ENCODE results near the gene ARSA.
"Not testable (repeated sequence)": the region's sequence is repeated elsewhere in the genome, so short reads cannot be mapped to it uniquely, and the experiment has no call there.

ARSA gene

DNA sequence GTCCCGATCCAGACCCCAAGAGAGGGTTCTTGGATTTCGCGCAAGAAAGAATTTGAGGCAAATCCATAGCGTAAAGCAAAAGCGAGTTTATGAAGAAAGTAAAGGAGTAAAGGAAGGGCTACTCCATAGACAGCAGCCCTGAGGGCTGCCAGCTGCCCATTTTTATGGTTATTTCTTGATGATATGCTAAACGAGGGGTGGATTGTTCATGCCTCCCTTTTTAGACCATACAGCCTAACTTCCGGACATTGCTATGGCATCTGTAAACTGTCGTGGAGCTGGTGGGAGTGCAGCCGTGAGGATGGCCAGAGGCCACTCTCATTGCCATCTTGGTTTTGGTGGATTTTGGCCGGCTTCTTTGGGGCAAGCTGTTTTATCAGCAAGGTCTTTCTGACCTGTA is 25.3 kb upstream of the ARSA start:
- DNase-seq: no peak

DNA sequence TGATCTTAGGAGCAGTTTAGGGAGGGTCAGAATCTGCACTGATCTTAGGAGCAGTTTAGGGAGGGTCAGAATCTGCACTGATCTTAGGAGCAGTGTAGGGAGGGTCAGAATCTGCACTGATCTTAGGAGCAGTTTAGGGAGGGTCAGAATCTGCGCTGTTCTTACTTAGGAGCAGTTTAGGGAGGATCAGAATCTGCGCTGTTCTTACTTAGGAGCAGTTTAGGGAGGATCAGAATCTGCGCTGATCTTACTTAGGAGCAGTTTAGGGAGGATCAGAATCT is 15.8 kb upstream of the ARSA start:
- not testable (repeated sequence) for DNase-seq

DNA sequence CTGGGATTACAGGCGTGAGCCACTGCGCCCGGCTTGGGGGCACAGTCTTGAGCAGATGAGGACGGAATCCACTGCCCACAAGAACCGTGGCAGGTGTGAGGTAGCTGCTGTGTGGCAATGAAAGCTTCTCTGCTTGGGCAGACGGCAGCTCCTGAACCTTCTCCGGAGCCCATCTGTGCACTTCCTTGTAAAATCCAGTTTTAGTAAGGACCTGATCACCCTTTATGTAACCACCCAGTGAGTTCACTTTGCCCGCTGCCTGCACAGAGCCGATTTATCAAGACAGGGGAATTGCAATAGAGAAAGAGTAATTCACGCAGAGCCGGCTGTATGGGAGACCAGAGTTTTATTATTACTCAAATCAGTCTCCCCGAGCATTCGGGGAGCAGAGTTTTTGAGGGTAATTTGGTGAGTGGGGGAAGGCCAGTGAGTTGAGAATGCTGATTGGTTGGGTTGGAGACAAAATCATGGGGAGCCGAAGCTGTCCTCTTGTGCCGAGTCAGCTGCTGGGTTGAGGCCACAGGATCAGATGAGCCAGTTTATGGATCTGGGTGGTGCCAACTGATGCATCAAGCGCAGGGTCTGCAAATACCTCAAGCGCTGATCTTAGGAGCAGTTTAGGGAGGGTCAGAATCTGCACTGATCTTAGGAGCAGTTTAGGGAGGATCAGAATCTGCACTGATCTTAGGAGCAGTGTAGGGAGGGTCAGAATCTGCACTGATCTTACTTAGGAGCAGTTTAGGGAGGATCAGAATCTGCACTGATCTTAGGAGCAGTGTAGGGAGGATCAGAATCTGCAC is 15.3 kb upstream of the ARSA start:
- DNase-seq: not testable (repeated sequence)

DNA sequence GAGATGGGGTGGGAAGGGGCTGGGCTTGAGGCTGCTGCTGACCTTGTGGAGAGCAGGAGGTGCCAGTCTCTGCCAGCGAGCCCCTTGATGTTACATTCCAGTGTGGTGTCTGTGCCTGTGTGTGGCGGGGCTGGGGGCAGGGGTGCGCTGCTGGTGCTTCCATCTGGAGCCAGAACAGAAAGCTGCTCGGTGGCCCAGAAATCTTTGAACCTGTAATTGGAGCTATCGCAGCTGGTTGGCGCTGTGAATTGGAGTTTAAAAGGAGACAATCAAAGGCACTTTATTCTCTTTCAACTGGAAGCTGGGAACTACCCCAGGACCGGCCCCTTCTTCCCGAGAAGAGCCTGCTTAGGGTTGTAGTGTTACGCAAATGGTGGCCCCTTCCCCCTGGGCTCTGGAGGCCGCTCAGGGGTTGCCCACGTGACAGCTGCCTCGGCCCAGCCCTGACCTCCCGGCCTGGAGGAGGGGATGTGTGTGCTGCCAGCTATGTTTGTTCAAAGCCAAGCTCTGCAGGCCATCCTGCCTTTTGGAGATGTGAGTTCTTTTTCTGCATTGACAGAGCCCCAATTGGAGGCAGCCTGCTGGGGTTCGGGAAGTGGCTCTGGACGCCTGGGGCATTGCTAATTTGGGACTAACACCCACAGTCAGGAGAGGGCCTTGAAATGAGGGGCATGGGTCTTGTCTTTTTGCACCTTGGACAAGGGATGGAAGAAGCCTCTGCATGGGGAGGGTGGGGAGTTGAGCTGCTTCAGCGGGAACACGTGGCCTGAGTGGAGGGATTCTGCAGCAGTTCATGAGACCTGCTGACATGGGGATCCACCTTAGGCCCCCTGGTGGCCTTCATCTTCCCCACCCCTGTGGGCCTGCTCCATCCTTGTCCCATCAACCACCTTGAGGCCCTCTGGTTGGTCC is 14.0 kb upstream of the ARSA start:
- DNase-seq: no peak

DNA sequence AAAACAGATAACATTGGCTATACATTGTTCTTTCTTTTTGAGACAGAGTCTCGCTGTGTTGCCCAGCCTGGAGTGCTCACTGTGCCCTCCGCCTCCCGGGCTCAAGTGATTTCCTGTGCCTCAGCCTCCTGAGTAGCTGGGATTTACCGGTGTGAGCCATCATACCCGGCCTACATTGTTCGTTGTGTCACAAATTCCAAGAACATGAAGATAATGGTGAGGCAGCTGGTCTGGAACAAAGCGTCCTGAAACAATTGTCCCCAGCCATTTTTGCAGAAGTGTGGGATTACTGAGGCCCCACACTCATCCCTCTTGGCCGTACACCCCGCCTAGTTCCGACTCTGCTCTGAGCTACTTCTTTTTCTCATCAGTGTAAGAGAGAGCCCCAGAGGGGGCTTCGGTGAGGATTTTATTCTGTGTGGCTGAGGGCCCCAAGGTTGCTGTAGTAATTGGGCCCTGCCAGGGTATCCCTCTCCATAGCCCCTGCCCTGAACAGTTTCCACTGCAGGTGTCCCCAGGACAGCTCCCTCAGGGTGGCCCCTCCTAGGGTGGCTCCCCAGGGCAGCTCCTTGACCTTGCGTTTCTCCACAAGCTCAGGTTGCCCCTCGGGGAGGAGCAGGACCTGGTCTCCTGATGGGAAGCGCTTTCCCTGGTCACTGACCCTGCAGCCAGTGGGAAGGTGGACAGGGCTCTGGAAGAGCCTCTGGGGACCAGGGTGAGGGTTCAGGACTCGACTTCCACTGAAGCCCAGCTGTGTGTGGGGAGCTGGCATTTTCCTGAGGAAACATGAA is 13.1 kb upstream of the ARSA start:
- DNase-seq: no peak

DNA sequence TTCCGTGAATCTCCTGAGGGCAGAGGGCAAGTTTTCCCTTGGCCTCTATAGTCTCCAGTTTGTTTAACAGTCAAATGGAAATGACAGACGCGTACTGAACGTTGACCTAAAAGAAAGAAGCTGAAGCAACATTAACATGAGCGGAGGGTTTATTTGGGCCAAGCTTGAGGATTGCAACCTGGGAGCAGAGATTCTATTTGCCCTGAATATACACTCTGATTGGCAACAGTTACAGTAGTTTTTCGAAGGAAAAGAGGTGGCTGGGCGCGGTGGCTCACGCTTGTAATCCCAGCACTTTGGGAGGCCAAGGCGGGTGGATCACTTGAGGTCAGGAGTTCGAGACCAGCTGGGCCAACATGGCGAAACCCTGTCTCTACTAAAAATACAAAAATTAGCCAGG is 12.3 kb upstream of the ARSA start:
- not testable (repeated sequence) for DNase-seq

DNA sequence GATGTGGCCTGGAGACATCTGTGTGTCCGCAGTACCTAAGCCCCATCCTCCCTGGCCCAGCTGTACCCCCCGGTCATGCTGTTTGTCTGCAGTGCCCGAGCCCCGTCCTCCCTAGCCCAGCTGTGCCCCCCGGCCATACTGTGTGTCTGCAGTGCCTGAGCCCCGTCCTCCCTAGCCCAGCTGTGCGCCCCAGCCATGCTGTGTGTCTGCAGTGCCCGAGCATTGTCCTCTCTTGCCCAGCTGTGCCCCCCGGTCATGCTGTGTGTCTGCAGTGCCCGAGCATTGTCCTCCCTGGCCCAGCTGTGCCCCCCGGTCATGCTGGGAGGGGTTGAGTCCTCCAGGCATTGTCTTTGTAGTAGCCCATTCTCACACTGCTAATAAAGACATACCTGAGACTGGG is 7.6 kb upstream of the ARSA start:
- DNase-seq: no peak

DNA sequence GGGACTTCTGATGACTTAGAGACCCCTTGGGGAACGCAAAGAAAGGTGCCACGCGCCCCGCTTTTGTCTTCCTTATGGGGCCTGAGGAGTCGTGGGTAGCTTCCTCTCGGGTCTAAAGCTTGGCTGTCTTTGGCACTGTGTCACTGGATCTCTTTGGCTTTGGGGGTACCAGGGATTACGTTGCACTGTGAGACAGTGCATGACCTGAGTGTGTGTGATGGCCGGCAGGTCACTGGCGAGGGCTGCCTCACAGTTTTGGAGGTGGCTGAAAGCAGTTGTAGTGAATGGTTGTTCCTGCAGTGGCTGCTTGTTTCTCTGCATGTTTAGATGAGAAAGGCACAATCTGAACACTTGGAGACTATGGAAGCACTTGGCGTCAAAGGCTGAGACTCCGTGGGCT is 5.8 kb upstream of the ARSA start:
- no peak for DNase-seq

DNA sequence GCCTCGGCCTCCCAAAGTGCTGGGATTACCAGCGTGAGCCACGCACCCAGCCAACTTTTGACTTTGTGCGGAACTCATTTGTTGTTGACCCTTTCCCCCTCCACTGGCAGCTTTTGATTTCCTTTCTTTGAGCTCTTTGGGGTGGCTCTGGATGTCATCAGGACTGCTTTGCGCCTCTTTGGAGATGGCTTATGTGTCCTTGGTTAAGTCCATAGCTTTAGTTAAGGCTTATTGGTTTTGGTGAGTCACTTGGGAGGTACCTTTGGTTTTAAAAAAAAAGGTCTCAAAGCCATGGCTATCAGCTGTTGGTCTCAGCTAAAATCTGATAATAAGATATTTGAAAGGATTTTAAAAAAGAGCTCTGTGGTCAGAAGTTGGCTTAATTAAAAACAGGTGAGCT is 5.1 kb upstream of the ARSA start:
- no peak for DNase-seq

DNA sequence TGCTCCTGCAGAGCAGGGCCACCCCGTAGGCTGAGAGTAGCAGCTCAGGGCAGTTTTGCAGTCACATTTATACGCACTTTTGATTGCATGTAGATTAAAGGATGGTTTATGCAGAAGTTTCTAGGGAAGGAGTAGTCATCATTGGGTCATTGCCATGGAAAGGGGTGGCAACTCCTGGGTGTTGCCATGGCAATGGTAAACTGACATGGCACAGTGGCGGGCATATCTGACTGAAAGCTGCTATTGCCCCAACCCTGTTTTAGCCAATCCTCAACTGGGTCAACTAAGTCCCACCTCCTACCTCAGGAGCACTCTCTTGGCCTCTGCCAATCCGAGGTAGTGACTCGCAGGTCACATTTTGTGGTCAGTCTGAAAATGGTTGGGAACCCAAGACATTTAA is 2.4 kb upstream of the ARSA start:
- DNase-seq: no peak

DNA sequence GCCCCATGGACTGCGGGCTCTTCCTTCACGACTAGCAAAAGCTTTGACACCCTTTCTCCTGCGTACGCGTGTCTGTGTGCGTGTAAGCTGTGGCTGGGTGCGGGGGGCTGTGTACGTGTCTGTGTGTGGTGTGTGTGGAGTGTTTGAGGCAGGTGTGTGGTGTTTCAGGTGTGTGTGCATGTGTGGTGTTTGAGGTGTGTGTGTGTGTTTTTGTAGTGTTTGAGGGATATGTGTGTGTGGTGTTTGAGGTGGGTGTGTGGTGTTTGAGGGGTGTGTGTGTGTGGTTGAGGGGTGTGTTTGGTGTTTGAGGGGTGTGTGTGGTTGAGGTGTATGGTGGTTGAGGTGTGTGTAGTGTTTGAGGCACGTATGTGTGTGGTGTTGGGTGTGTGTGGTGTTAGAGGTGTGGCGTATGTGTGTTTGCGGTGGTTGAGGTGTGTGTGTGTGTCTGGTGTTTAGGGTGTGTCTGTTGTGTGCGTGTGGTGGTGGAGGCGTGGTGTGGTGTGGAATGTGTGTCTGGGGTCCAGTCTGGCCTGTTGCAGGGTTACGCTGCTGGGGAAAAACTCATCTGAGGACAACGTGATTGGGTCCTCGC is 687 bp upstream of the ARSA start:
- no peak for DNase-seq

DNA sequence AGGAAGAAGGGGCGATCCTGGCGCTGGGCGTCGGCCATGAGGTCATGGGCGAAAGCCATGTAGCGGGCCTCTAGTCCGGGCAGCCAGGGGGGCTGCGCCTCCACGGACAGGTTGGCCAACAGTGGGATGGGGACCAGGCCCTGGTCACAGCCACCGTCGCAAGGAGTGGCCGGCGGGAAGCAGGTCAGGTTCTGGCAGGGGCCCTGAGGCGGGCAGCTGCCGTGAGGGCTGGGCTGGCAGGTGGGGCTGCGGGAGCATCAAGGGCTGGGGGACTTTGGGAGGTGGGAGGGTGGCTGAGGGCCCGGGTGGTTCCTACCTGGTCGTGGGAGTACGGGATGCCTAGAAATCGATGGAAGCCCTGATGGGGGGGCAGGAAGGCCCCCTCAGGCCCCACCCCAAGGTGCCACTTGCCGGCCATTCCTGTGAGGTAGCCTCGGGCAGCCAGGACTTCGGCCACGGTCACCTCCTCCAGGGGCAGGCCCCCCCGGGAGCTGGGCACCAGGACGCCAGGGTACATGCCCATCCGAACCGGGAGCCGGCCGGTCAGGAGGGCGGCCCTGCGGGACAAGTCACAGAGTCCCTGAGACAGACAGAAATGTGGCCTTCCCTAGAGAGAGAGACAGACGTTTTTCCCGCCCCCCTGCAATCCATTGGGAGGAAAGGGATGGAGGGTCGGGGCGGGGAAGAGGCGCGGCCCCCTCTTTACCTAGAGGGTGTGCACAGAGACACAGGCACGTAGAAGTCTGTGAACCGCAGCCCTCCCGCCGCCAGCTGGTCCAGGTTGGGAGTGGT is 906 bp downstream of the ARSA start:
- no peak for DNase-seq

DNA sequence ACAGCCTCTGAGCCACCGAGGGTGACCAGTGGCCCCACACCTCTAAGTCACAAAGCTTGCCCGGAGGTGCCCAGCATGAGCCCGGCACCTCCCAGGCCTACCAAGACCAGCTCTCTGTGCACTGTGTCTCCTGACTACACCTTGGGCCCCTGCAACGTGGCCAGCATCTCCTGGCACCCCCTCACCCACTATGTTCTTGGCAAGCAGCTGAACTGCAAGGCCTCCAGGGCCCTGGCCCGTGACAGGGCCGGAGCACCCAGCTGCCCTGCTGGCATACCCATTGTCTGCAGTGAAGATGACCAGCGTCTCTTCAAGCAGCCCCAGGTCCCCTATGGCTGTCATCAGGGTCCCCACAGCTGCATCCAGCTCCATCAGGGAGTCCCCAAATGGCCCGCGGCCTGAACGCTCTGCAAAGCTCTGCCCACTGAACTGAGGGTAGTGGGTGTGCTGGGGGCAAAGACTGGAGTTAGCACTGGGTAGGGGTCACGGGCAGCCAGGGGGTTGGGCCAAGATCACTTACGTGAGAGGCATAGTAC is 1.6 kb downstream of the ARSA start:
- no peak for DNase-seq

DNA sequence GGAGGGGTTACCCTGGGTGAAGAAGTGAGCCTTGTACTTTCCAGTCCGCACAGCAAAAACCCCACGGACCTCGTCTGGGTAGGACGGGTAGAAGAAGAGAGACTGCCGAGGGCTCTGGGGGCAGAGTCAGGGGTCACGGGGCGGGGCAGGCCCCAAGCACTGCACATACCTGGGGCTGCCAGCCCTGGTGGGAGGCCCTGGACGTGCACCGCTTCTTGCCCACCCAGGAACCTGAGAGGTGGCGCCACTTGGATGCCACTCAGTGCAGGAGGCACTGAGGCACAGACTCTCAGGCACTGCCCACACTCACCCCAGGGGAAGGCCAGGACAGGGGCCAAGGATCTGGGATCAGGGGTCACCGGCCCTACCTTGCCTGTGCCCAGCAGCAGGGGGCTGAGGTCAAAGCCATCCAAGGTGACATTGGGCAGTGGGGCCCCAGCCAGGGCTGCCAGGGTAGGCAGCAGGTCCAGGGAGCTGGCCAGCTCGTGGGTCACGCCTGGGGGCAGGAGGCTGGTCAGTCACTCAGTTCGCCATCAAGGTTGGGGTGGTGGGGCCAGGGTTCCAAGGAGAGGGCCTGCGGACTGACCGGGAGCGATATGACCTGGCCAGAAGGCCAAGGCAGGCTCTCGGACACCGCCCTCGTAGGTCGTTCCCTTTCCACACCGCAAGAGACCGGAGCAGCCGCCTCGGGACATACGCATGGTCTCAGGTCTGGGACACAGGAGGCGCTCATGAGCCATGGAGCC is 2.2 kb downstream of the ARSA start:
- no peak for DNase-seq

DNA sequence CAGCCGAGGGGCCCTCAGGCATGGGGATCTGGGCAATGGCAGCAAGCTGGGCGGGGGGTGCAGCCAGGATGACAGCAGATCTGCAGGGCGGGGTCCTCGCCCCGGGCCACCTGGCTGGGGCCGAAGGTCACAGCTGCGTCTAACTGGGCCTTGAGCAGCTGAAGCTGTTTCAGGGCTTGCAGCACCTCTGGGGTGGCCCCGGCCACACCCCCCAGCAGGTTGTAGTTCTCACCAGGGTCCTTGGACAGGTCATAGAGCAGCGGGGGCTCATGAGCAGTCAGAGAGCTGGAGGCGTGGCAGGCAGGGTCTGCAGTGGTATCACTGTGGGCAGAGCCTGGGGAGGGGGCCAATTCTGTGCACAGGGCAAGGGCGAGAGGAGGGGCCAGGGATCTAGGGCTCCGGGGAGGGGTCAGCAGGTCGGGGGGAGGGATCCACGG is 2.8 kb downstream of the ARSA start:
- DNase-seq: no peak

DNA sequence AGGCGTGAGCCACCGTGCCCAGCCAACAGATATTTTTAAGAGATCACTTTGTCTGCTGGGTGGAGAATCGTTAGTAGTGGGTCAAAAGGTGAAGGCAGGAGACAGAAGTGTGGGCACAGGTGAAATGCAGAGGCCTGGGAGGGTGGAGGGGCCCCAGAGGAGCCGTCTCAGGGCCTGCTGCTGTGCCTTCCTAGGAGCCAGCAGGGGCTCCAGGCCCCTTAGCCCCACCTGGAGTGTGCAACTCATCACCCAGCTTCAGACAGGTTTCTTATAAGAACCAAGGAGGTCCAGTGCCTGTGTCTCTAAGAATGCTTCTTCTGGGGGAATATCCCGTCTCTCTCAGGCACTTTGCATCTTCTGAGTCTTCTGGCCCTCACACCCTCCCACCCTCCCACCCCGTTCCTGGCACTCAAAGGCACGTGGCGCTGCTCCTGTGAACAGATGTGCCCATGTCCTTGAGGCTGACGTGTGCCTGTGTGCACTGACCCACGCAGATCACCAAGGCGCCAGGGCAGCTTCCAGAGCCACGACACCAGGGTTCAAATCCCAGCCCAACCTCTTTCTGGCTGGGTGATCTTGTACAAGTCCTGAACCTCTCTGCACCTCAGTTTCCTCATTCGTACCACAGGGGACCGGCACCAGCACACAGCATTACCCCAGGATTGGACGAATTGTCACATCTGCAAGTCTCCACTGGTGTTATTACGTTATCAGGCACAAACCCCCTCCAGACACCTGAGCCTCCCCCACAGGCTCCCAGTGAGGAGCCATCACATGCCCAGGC is 3.4 kb downstream of the ARSA start:
- no peak for DNase-seq

DNA sequence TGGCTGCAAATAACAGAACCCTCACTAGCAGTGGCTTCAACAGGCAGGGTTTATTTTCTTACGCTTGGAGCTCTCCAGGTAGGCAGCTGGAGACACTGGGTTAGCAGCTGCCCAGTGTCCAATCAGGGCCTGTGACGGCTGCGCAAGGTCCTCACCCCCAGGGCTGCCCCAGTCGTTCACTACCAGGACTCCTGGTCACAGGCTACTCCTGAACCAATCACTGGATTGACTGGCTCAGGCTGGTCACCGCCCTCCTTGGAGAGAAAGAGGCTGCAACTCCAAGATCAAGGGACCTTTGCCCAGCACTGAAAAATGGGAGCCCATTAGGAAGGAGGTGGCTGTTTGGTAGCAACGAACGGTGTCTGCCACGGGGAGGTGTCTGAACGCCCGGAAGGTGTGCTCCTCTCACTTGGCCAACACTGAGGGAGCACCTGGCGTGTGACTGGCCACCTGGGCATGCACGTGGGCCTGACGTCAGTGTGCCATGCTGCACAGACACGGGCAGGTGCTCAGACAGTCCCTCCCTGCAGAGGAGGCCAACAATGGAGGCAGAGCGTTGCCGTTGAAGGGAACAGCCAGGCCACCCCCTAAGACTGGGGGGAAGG is 5.1 kb downstream of the ARSA start:
- DNase-seq: peak; percentile 97

DNA sequence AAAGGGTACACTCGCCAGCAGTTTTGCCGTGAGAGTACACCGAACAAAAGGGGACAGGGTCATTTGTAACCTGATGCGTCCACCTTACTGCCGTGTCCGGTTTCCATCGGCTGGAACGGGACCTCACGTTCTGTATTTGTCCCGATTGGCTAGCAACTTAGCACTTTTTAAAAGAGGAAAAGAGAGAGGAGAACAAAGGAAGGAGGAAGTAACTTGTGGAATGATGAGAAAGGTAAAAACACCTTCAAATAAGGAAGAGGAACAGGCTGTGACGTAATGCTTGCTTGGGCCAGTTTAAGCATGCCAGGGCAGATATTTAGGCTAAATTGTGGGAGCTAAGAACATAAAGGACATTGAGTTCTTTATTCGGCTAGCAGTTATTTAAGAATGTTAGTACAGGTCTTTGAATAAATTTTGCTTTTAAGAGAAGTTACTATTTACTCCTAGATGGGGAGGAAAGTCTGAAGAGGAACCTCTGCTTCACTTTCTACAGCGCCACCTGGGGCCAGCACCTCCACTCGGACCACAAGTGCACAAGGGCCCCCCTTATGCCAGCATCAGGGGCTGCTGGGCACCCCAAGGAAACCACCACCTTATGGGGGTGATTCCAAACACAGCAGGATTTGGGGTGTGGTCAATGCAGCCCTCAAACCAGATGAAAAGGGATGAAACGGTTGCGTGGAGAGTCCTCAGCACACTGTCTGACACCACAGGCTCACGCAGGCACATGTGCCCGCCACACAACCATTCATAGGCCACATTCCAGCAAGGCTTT is 5.8 kb downstream of the ARSA start:
- peak; percentile 73 for DNase-seq

DNA sequence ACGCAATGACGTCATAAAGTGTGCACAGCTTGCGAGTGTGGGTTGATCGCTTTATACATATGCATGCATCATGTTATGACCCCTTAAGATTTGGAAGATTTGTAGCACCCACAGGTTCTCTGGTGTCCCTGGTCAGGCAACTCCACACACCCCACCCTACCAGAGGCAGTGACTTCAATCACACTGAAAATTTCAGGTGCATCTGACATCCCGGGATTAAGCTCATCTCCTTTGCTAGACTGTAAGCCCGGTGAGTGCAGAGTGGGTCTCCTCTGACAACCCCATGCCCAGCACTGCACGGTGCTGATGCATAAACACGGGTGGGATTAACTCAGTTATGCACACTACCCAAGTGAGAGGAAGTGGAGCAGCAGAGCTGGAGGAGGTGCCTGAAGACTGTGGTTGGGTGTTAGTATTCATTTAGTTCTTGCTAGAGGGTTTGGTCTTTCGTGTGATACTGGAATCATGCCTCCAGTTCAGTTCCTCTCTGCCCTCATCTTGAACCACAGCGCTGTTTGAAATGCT is 6.5 kb downstream of the ARSA start:
- peak; percentile 63 for DNase-seq
